CD8-positive, alpha-beta memory T cell (primary cell): ENCODE measurements around the gene DDX54. TPM values are rescaled to one million over a fixed set of nuclear protein-coding genes. Genes with fewer than 3 reads are reported as not detected.

ENCODE experiments used
- CTCF ChIA-PET: fragments of 350-600 bp; sonication (Branson Sonifier 250); formaldehyde crosslinking; loops from one replicate; lab custom pipeline; 2021; ENCODE audit warnings: antibody characterized with exemption; lab: Charles Lee
- POLR2A ChIA-PET: fragments of 350-600 bp; sonication (Branson Sonifier 250); formaldehyde crosslinking; loops from one replicate; lab custom pipeline; 2021; ENCODE audit warnings: antibody characterized with exemption; lab: Charles Lee
- DNase-seq, 5 donors: peaks; one replicate each; pipeline versions ENCODE4 v3.0.0 to v3.0.0-alpha.2; 2020 to 2022; ENCODE audit warnings: mixed read lengths in 1 of 5
- H3K27ac ChIP-seq: one replicate; pipeline ENCODE4 v1.7.0; 2013; ENCODE audit warnings: low read depth, mild to moderate bottlenecking, low read length, moderate library complexity
- H3K27me3 ChIP-seq: 2 replicates; pipeline ENCODE4 v1.7.0; 2013; ENCODE audit warnings: low read length, mild to moderate bottlenecking; ENCODE audit not compliant: insufficient read depth, poor library complexity, severe bottlenecking
- H3K36me3 ChIP-seq: 2 replicates; pipeline ENCODE4 v1.7.0; 2013; ENCODE audit warnings: mild to moderate bottlenecking, low read length, moderate library complexity; ENCODE audit not compliant: insufficient read depth
- H3K4me1 ChIP-seq: 2 replicates; pipeline ENCODE4 v1.7.0; 2013; ENCODE audit warnings: mild to moderate bottlenecking, low read length, moderate library complexity; ENCODE audit not compliant: insufficient read depth
- H3K4me3 ChIP-seq: 2 replicates; pipeline ENCODE4 v1.7.0; 2013; ENCODE audit warnings: mild to moderate bottlenecking, low read length
- H3K9me3 ChIP-seq: 2 replicates; pipeline ENCODE4 v1.7.0; 2013; ENCODE audit warnings: mild to moderate bottlenecking, low read length
- H3K27ac Mint-ChIP-seq, 8 donors: one replicate each; pipeline ENCODE4 v1.8.0; 2020 to 2021; ENCODE audit warnings: mixed read lengths in 8 of 8, mild to moderate bottlenecking in 6 of 8, inconsistent platforms in 3 of 8, moderate library complexity in 3 of 8
- H3K27me3 Mint-ChIP-seq, 2 donors: one replicate each; pipeline ENCODE4 v1.8.0; 2020 to 2021; ENCODE audit warnings: mixed read lengths in 2 of 2, mild to moderate bottlenecking in 1 of 2, moderate library complexity in 1 of 2
- H3K36me3 Mint-ChIP-seq, 3 donors: one replicate each; pipeline ENCODE4 v1.8.0; 2020 to 2021; ENCODE audit warnings: mixed read lengths in 3 of 3, inconsistent platforms in 1 of 3, mild to moderate bottlenecking in 1 of 3
- H3K4me1 Mint-ChIP-seq, 3 donors: one replicate each; pipeline ENCODE4 v1.8.0; 2020 to 2021; ENCODE audit warnings: mixed read lengths in 3 of 3, inconsistent platforms in 1 of 3, mild to moderate bottlenecking in 1 of 3
- H3K4me3 Mint-ChIP-seq, 7 donors: one replicate each; pipeline ENCODE4 v1.8.0; 2020 to 2021; ENCODE audit warnings: mixed read lengths in 7 of 7, mild to moderate bottlenecking in 6 of 7, moderate library complexity in 4 of 7, inconsistent platforms in 2 of 7
- H3K9me3 Mint-ChIP-seq, 5 donors: one replicate each; pipeline ENCODE4 v1.8.0; 2020 to 2022; ENCODE audit warnings: mixed read lengths in 5 of 5, mild to moderate bottlenecking in 3 of 5, moderate library complexity in 2 of 5, inconsistent platforms in 1 of 5
- polyA plus RNA-seq: library from polyadenylated mRNA; unstranded; fragments of 300-500 nt; fragmentation: Illumina TruSeq; gene quantifications from one replicate; pipeline ENCODE4 v1.2.3, GENCODE V29; 2021
- total RNA-seq, 2 experiments: library from RNA; stranded (reverse); gene quantifications; one replicate each; pipeline ENCODE4 v1.2.3, GENCODE V29; 2021

The DDX54 gene
- total and polyA plus RNA-seq, 3 experiments from 2014 or later, result 47.7 to 133 (median 131) TPM

DNA sequence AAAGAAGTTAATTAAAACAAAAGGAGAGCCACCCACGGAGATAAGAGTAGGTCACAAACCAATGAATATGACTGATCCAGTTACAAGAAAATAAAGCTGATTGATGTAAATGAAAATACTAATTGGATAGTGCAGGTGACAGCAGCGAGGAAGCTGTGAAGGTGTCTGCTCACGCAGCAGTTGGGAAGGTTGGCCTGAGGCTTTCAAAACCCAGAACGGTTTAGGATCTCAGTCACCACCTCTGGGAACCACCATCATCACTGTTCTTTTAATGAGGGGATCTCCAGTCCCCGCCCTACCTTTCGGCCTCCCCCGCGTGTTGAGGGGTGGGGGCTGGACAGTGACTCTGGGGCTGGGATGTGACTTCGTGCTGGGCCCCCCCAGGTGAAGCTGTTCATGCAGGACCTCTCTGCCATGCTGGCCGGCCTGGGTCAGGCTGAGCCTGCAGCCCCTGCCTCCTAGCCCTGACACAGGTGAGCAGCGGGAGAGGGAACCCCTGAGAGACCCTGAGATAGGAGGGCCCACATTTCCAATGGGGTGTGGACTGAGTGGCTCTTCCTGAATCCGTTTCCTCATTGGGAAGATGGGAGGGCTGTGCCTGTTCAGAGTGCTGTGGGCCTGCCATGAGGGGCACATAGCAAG lies 27.9 kb downstream of the DDX54 start:
- peak overlapping the region in 2 of 8 donors; percentile 37 to 51 for H3K27ac Mint-ChIP-seq
- H3K4me1 Mint-ChIP-seq, result peaks cover 13 to 30% (median 21%) of the 10 kb centered on the region in 3 donors
- no peak overlapping the region for H3K27ac ChIP-seq
- no peak for DNase-seq
- ChIA-PET CTCF (no interaction called here), POLR2A (no interaction called here)
- H3K27me3 Mint-ChIP-seq, result peaks cover 8 to 12% of the 10 kb centered on the region in 2 donors
- H3K4me1 ChIP-seq, result peaks cover 19% of the 10 kb centered on the region
- no peak overlapping the region for H3K4me3 Mint-ChIP-seq
- peaks cover 24% of the 10 kb centered on the region for H3K36me3 ChIP-seq
- H3K27me3 ChIP-seq, result peaks cover 5% of the 10 kb centered on the region
- no peaks in the 10 kb centered on the region for H3K9me3 ChIP-seq
- H3K9me3 Mint-ChIP-seq, result no peaks in the 10 kb centered on the region
- no peak overlapping the region for H3K4me3 ChIP-seq
- H3K36me3 Mint-ChIP-seq, result peaks cover 4 to 49% (median 7%) of the 10 kb centered on the region in 3 donors

DNA sequence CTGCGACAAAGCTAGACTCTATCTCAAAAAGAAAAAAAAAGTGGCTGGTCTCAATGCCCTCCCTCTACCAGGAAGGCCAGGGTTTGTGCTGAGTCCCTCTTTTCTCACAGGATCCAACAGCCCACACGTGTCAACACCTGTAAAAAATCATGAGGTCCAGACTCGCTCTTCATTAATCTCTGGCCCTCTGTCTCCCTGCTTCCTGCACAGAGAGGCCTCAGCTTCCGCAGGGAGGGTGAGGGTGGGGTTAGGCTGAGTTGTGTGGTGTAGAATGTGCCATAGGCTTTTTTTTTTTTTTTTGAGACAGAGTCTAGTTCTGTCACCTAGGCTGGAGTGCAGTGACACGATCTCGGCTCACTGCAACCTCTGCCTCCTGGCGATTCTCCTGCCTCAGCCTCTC lies 29.6 kb downstream of the DDX54 start:
- Mint-ChIP-seq H3K27me3 (peaks cover 15% of the 10 kb centered on the region in 2 donors), H3K4me3 (peak overlapping the region in 2 of 7 donors; percentile 9 to 32), H3K36me3 (peaks cover 4 to 36% (median 7%) of the 10 kb centered on the region in 3 donors), H3K27ac (no peak overlapping the region), H3K9me3 (no peaks in the 10 kb centered on the region), H3K4me1 (peaks cover 16 to 34% (median 26%) of the 10 kb centered on the region in 3 donors)
- no peak overlapping the region for H3K4me3 ChIP-seq
- CTCF ChIA-PET, result interaction anchor here (1.0 to 3.3 kb wide), 2 partner anchors 18 to 107 kb away, joined by 3 to 25 read pairs; no protein-coding TSS in a partner anchor
- H3K36me3 ChIP-seq, result peaks cover 17% of the 10 kb centered on the region
- no peaks in the 10 kb centered on the region for H3K9me3 ChIP-seq
- peaks cover 5% of the 10 kb centered on the region for H3K27me3 ChIP-seq
- H3K27ac ChIP-seq, result no peak overlapping the region
- H3K4me1 ChIP-seq, result peaks cover 22% of the 10 kb centered on the region
- POLR2A ChIA-PET, result no interaction called here
- no peak for DNase-seq

DNA sequence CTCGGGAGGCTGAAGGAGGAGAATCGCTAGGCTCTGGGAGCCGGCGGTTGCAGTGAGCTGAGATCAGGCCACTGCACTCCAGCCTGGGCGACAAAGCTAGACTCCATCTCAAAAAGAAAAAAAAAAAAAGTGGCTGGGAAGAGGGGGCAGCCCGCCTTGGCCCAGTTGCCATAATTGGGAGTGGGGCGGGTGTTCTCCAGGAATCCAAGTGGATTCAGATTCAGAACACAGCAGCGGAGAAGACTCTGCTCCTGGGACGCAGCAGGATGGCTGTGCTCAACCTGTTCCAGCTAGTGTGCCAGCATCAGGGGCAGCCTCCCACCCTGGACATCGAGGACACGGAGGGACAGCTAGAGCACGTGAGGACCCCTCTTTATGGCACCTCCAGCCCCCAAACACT lies 30.2 kb downstream of the DDX54 start:
- Histone ChIP-seq H3K27ac (no peak overlapping the region), H3K27me3 (peaks cover 5% of the 10 kb centered on the region), H3K4me1 (peaks cover 22% of the 10 kb centered on the region), H3K4me3 (no peak overlapping the region), H3K9me3 (no peaks in the 10 kb centered on the region), H3K36me3 (peaks cover 11% of the 10 kb centered on the region)
- H3K27ac Mint-ChIP-seq, result no peak overlapping the region
- ChIA-PET CTCF (interaction anchor here (1.0 to 3.3 kb wide), 2 partner anchors 18 to 107 kb away, joined by 3 to 25 read pairs; no protein-coding TSS in a partner anchor), POLR2A (no interaction called here)
- peaks cover 15 to 19% of the 10 kb centered on the region in 2 donors for H3K27me3 Mint-ChIP-seq
- peaks cover 3 to 30% (median 4%) of the 10 kb centered on the region in 3 donors for H3K36me3 Mint-ChIP-seq
- H3K4me1 Mint-ChIP-seq, result peaks cover 16 to 34% (median 26%) of the 10 kb centered on the region in 3 donors
- no peak for DNase-seq
- H3K9me3 Mint-ChIP-seq, result no peaks in the 10 kb centered on the region
- peak overlapping the region in 1 of 7 donors; percentile 27 for H3K4me3 Mint-ChIP-seq

DNA sequence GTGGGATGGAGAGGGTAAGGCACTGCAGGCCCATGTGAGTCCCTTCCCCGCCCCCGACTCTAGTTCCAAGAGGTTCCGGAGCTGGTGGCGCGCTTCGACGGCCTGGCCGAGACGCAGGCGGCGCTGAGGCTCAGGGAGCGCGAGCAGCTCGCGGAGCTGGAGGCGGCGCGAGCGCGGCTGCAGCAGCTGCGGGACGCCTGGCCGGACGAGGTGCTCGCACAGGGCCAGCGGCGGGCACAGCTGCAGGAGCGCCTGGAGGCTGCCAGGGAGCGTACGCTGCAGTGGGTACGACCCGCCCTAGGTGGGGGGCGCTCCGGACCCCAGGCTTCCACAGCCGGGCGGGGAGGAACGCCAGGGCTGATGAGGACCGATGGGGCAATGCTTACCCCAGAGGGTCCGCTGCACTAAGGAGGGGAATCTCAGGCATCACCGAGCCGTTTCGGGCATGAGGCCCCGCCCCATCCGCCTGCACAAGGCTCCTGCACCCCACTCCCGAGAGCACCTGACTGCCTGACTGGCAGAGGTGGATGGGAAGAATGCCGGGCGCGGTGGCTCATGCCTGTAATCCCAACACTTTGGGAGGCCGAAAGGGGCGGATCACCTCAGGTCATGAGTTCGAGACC lies 30.8 kb downstream of the DDX54 start:
- ChIA-PET POLR2A (no interaction called here), CTCF (interaction anchor here (0.8 to 3.3 kb wide), 7 partner anchors 19 to 161 kb away, joined by 3 to 25 read pairs (median 3); no protein-coding TSS in a partner anchor)
- no peak overlapping the region for H3K27ac Mint-ChIP-seq
- DNase-seq, result no peak
- peaks cover 3 to 24% (median 3%) of the 10 kb centered on the region in 3 donors for H3K36me3 Mint-ChIP-seq
- H3K27me3 Mint-ChIP-seq, result peaks cover 15 to 19% of the 10 kb centered on the region in 2 donors
- H3K4me3 Mint-ChIP-seq, result peak overlapping the region in 4 of 7 donors; percentile 33 to 81 (median 58)
- Histone ChIP-seq H3K36me3 (peaks cover 5% of the 10 kb centered on the region), H3K27me3 (peaks cover 5% of the 10 kb centered on the region), H3K9me3 (no peaks in the 10 kb centered on the region), H3K27ac (no peak overlapping the region), H3K4me1 (peaks cover 22% of the 10 kb centered on the region), H3K4me3 (no peak overlapping the region)
- peaks cover 16 to 34% (median 26%) of the 10 kb centered on the region in 3 donors for H3K4me1 Mint-ChIP-seq
- no peaks in the 10 kb centered on the region for H3K9me3 Mint-ChIP-seq

DNA sequence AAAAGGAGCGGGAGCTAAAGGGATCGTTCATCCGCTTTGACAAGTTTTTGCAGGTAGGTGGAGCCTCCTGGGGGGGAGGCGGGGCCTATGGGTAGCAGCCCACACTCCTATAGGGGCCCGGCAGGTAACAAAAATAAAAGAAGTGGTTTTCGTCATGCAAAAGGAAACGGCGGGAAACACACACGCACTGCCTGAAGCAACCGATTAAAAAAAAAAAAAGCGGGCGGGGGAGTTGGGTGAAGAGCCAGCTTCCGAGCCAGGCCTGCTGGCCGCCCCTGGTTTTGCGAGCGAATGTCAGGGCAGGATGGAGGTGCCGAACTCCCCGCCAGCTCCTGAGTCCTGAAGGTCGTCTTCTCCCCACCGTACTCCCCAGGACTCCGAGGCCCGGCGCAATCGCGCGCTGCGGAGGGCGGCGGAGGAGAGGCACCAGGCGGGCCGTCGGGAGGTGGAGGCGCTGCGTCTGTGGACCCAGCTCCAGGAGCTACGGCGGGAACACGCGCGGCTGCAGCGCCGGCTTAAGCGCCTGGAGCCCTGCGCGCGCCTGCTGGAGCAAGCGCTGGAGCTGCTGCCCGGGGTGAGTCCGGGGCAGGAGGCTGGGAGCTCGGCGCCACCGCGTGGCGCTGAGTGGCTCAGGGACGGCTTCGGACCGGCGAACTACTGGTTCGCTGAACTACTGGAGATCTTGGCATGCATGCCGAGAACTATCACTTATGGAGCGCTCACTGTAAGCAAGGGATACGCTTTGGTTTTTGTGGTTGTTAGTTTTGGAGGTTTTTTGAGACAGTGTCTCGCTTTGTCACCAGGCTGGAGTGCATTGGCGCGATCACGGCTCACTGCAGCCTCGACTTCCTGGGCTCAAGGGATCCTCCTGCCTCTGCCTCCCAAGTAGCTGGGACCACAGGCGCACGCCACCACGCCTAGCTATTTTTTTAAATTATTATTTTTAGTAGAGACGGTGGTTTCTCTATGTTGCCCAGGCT lies 32.2 kb downstream of the DDX54 start:
- H3K4me3 Mint-ChIP-seq, result peak overlapping the region; percentile 76 to 89 (median 80)
- H3K27ac Mint-ChIP-seq, result peak overlapping the region in 2 of 8 donors; percentile 1 to 72
- H3K4me1 ChIP-seq, result peaks cover 22% of the 10 kb centered on the region
- no peaks in the 10 kb centered on the region for H3K9me3 ChIP-seq
- H3K4me3 ChIP-seq, result peak overlapping the region; percentile 56
- DNase-seq, result peak; percentile 34 to 77 (median 60)
- peaks cover 5% of the 10 kb centered on the region for H3K27me3 ChIP-seq
- H3K4me1 Mint-ChIP-seq, result peaks cover 16 to 34% (median 26%) of the 10 kb centered on the region in 3 donors
- peaks cover 0 to 11% (median 3%) of the 10 kb centered on the region in 3 donors for H3K36me3 Mint-ChIP-seq
- ChIA-PET POLR2A (interaction anchor here (0.7 kb wide), 1 partner anchor 12 kb away, joined by 4 read pairs; no protein-coding TSS in a partner anchor), CTCF (interaction anchor here (0.8 to 3.3 kb wide), 17 partner anchors 12 to 174 kb away, joined by 3 to 25 read pairs (median 4); partner anchors contain the start of gene RITA1)
- H3K27ac ChIP-seq, result no peak overlapping the region
- peaks cover 15 to 19% of the 10 kb centered on the region in 2 donors for H3K27me3 Mint-ChIP-seq
- H3K36me3 ChIP-seq, result no peaks in the 10 kb centered on the region
- H3K9me3 Mint-ChIP-seq, result no peaks in the 10 kb centered on the region

GRCh38 chr12:113152196-113152834 lies 33.0 kb downstream of the DDX54 start:
- ChIA-PET POLR2A (no interaction called here), CTCF (interaction anchor here (1.1 to 3.3 kb wide), 9 partner anchors 13 to 174 kb away, joined by 3 to 25 read pairs (median 4); partner anchors contain the start of gene RITA1)
- Mint-ChIP-seq H3K4me3 (peak overlapping the region; percentile 76 to 89 (median 80)), H3K9me3 (peaks cover 0 to 2% (median 0%) of the 10 kb centered on the region in 5 donors), H3K4me1 (peaks cover 16 to 34% (median 26%) of the 10 kb centered on the region in 3 donors), H3K36me3 (peaks cover 0 to 3% (median 3%) of the 10 kb centered on the region in 3 donors), H3K27me3 (peaks cover 17 to 22% of the 10 kb centered on the region in 2 donors), H3K27ac (peak overlapping the region in 4 of 8 donors; percentile 1 to 81 (median 76))
- Histone ChIP-seq H3K36me3 (no peaks in the 10 kb centered on the region), H3K27ac (no peak overlapping the region), H3K4me1 (peaks cover 22% of the 10 kb centered on the region), H3K4me3 (peak overlapping the region; percentile 56), H3K9me3 (no peaks in the 10 kb centered on the region), H3K27me3 (peaks cover 5% of the 10 kb centered on the region)
- DNase-seq, result no peak

DNA sequence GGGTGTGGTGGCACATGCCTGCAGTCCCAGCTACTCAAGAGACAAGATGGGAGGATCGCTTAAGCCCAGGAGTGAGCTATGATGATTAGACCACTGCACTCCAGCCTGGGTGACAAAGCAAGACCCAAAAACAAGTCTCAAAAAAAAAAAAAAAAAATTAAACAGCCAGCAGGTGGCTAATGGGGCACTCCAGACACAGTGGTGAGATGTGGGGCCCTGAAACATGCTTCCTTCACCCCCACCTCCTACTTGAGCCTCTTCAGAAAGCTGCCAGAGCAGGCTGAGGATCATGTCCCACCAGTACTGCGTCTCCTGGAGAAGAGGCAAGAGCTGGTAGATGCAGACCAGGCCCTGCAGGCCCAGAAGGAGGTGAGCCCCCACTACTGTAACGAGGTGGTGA lies 33.6 kb downstream of the DDX54 start:
- ChIA-PET POLR2A (no interaction called here), CTCF (interaction anchor here (1.9 to 2.3 kb wide), 2 partner anchors 48 to 103 kb away, joined by 4 to 18 read pairs; no protein-coding TSS in a partner anchor)
- Mint-ChIP-seq H3K27ac (no peak overlapping the region), H3K9me3 (peaks cover 0 to 6% (median 0%) of the 10 kb centered on the region in 5 donors), H3K27me3 (peaks cover 17 to 23% of the 10 kb centered on the region in 2 donors), H3K4me1 (peaks cover 15 to 32% (median 20%) of the 10 kb centered on the region in 3 donors), H3K36me3 (no peaks in the 10 kb centered on the region), H3K4me3 (peak overlapping the region in 5 of 7 donors; percentile 48 to 80 (median 77))
- no peak for DNase-seq
- no peak overlapping the region for H3K4me3 ChIP-seq
- peaks cover 22% of the 10 kb centered on the region for H3K4me1 ChIP-seq
- no peaks in the 10 kb centered on the region for H3K9me3 ChIP-seq
- H3K27me3 ChIP-seq, result peaks cover 5% of the 10 kb centered on the region
- H3K36me3 ChIP-seq, result no peaks in the 10 kb centered on the region
- no peak overlapping the region for H3K27ac ChIP-seq
